Suprapubic skin (tissue), 4 donors: Measurements from ENCODE around the gene NTM.

Experiments used
- CTCF ChIP-seq, 2 donors: fragments of 200-600 bp in 1 of 2; fragments of 450-650 bp in 1 of 2; sonication (generic) in 1 of 2; IDR thresholded peaks; one replicate each; pipeline ENCODE4 v1.5.1; 2016 to 2019; ENCODE audit warnings: antibody characterized with exemption in 2 of 2, mild to moderate bottlenecking in 1 of 2, moderate library complexity in 1 of 2
- EP300 ChIP-seq: sonication (generic); formaldehyde crosslinking; IDR thresholded peaks from one replicate; pipeline ENCODE4 v1.6.1; 2017; ENCODE audit warnings: antibody characterized with exemption
- POLR2A ChIP-seq, 2 donors: fragments of 450-650 bp; IDR thresholded peaks; one replicate each; pipeline ENCODE4 v1.6.1; 2017; ENCODE audit warnings: antibody characterized with exemption in 2 of 2, mild to moderate bottlenecking in 2 of 2, moderate library complexity in 2 of 2
- POLR2AphosphoS5 ChIP-seq, 3 donors: sonication (generic); formaldehyde crosslinking; IDR thresholded peaks; one replicate each; pipeline ENCODE4 v1.6.1; 2017; ENCODE audit warnings: antibody characterized with exemption in 3 of 3

- no peak for TF ChIP-seq POLR2A (IDR thresholded peaks at IDR 0.05)
- TF ChIP-seq CTCF (IDR thresholded peaks at IDR 0.05) = no peak
- no peak for TF ChIP-seq EP300
- TF ChIP-seq POLR2AphosphoS5 (IDR thresholded peaks at IDR 0.05) = no peak
Observed at GRCh38 chr11:131488238-131488637, 117.8 kb downstream of the NTM start.
